ENCODE results near the gene TNNI3K.

Gene TNNI3K

GRCh38 chr1:74505928-74506710 is 270.9 kb downstream of the TNNI3K start:
- no peak for DNase-seq

GRCh38 chr1:74508449-74508848 is 273.3 kb downstream of the TNNI3K start:
- DNase-seq: no peak

- DNase-seq: no peak
Measured at GRCh38 chr1:74512170-74512915, 277.2 kb downstream of the TNNI3K start, which contains the start of gene LRRC53. TSS of gene LRRC53 (minus strand) at chr1:74512611. CDS start at chr1:74483349, 29,262 bp downstream.

GRCh38 chr1:74513411-74514300 is 278.5 kb downstream of the TNNI3K start:
- no peak for DNase-seq

- DNase-seq: no peak
Measured at GRCh38 chr1:74517599-74518051, 282.4 kb downstream of the TNNI3K start.

GRCh38 chr1:74522148-74522547 is 287.0 kb downstream of the TNNI3K start:
- DNase-seq: no peak

- no peak for DNase-seq
Measured at GRCh38 chr1:74523873-74524480, 288.8 kb downstream of the TNNI3K start.

- no peak for DNase-seq
Measured at GRCh38 chr1:74526708-74527107, 291.5 kb downstream of the TNNI3K start.

GRCh38 chr1:74528123-74528522 is 292.9 kb downstream of the TNNI3K start:
- no peak for DNase-seq

- no peak for DNase-seq
Measured at GRCh38 chr1:74530892-74531291, 295.7 kb downstream of the TNNI3K start.

GRCh38 chr1:74531796-74532195 is 296.6 kb downstream of the TNNI3K start:
- DNase-seq: no peak

- no peak for DNase-seq
Measured at GRCh38 chr1:74534241-74534640, 299.1 kb downstream of the TNNI3K start.

GRCh38 chr1:74545821-74546220 is 310.6 kb downstream of the TNNI3K start:
- no peak for DNase-seq

- no peak for DNase-seq
Measured at GRCh38 chr1:74548961-74549750, 314.0 kb downstream of the TNNI3K start.

- no peak for DNase-seq
Measured at GRCh38 chr1:74549932-74550331, 314.7 kb downstream of the TNNI3K start.

GRCh38 chr1:74570797-74571492 is 335.8 kb downstream of the TNNI3K start:
- no peak for DNase-seq

GRCh38 chr1:74571493-74571800 is 336.3 kb downstream of the TNNI3K start:
- DNase-seq: no peak

GRCh38 chr1:74571891-74572290 is 336.7 kb downstream of the TNNI3K start:
- DNase-seq: no peak

- no peak for DNase-seq
Measured at GRCh38 chr1:74578101-74578500, 342.9 kb downstream of the TNNI3K start.

- DNase-seq: no peak
Measured at GRCh38 chr1:74579425-74579824, 344.2 kb downstream of the TNNI3K start.

GRCh38 chr1:74583397-74583796 is 348.2 kb downstream of the TNNI3K start:
- DNase-seq: no peak

Data from activated CD4-positive, CD25-positive, alpha-beta regulatory T cell treated with anti-CD3 and anti-CD28 coated beads, Interleukin-2, amount 50 U/mL, for 72 hours (primary cell).